Astrocyte of the spinal cord (primary cell): Measurements from ENCODE around the gene LCLAT1.
"Not testable (repeated sequence)": the region's sequence is repeated elsewhere in the genome, so short reads cannot be mapped to it uniquely, and the experiment has no call there.

Experiments
- DNase-seq: peaks from one replicate; pipeline ENCODE4 v3.0.0; 2011; ENCODE audit warnings: low read depth, low spot score
- H3K4me3 ChIP-seq: 2 replicates; pipeline ENCODE4 v1.5.1; 2011; ENCODE audit warnings: low read depth, mild to moderate bottlenecking, low read length, moderate library complexity
- in situ Hi-C: cut with HindIII; loops from 2 replicates; pipeline ENCODE4 v1.10.0; 2017; ENCODE audit warnings: low sequenced_read_pairs
- TF ChIP-seq, protein P1 (sequence below): IDR thresholded peaks from 2 replicates; pipeline ENCODE4 v1.5.1; 2012; ENCODE audit warnings: low read depth, mild to moderate bottlenecking, low read length, inconsistent platforms

The LCLAT1 gene

DNA sequence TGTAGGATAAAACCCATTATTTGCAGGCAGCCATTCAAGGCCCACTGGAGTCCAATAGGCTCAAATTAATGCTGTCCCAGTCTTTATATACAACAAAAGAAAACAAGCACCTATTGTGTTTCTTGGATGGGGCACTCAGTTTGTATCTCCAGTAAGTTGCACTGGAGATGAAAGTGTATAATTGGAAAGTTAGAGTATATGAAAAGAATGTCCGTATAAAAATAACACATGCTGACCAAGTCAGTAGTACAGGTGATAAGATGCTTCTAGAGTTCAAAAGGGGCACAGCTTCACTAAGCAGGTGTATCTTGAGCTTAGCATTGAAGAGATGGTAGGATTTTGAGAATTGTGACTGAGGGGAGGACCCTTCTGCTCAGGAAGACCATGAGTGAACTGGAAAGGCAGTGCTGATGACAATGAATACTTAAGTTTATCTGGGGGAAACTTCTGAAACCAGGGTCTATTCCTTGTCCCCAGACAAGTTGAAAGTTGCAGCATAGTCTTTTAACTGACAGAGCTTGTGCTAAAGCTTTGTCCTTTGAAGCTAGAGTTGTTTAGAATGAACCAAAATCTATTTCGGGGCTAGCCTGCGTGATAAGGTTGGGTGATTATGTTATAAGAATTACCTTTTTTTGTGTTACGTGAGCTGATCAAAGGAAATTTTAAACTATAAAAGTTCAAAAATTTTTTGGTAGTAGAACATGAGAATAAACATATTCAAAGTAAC, 15.2 kb downstream of the LCLAT1 start:
- TF ChIP-seq, protein P1, sequence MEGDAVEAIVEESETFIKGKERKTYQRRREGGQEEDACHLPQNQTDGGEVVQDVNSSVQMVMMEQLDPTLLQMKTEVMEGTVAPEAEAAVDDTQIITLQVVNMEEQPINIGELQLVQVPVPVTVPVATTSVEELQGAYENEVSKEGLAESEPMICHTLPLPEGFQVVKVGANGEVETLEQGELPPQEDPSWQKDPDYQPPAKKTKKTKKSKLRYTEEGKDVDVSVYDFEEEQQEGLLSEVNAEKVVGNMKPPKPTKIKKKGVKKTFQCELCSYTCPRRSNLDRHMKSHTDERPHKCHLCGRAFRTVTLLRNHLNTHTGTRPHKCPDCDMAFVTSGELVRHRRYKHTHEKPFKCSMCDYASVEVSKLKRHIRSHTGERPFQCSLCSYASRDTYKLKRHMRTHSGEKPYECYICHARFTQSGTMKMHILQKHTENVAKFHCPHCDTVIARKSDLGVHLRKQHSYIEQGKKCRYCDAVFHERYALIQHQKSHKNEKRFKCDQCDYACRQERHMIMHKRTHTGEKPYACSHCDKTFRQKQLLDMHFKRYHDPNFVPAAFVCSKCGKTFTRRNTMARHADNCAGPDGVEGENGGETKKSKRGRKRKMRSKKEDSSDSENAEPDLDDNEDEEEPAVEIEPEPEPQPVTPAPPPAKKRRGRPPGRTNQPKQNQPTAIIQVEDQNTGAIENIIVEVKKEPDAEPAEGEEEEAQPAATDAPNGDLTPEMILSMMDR, result no peak
- no peak overlapping the region for H3K4me3 ChIP-seq
- DNase-seq, result no peak
- in situ Hi-C loops, result no loop called here

DNA sequence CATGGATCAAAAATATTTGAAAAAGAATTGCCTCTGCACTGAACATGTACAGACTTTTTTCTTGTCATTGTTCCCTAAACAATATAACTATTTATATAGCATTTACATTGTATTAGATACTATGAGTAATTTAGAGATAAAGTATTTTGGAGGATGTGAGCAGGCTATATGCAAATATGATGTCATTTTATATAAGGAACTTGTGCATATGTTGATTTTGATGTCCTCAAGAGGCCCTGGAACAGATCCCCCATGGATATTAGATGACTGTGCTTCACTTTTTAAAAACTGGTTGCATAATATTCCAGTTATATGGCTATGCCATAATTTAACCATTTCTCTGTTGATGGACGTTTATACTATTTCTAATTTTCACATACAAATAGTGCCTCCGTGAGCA, 16.5 kb downstream of the LCLAT1 start:
- TF ChIP-seq, protein P1, result no peak
- DNase-seq, result no peak
- in situ Hi-C loops, result no loop called here
- no peak overlapping the region for H3K4me3 ChIP-seq

DNA sequence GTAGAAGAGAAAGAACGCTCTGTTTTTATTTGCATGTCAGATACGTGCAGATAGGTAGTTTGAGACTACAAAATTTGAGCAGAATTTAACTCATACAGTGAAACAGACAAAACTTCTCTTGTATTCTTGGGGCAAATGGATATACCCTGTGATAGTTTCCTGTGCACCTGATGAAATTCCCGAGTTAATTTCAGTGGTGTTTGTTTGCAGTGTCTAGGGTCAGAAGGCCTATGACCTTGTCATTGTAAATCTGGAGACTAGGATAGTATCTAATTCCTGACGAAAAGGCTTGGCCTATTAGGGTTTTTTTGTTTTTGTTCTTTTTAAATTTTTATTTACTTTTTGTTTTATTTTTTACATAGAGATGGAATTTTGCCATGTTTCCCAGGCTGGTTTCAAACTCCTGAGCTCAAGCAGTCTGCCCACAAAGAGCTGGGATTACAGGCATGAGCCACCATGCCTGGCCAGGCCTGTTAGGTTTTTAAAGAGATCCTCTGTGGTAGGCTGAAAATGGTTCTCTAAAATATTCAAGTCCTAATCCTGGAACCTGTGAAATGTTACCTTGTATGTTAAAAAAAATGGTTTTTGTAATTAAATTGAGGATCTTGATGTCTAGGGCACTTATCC, 17.6 kb downstream of the LCLAT1 start:
- H3K4me3 ChIP-seq, result no peak overlapping the region
- TF ChIP-seq, protein P1, result no peak
- DNase-seq, result no peak
- in situ Hi-C loops, result no loop called here

DNA sequence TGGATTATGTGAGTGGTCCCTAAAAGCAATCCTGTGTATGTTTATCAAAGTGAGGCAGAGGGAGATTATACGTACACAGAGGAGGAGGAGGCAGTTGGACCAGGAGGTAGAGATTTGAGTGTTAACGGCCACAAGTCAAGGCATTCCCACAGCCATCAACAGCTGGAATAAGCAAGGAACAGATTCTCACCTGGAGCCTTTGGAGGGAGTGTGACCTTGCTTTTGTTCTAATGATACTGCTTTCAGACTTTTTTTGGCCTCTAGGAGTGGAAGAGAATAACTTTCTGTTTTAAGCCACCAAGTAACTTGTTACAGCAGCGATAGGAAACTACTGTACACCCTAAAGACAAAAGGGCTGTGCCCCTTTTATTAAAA, 18.1 kb downstream of the LCLAT1 start:
- DNase-seq, result no peak
- in situ Hi-C loops, result no loop called here
- H3K4me3 ChIP-seq, result no peak overlapping the region
- TF ChIP-seq, protein P1, result no peak

DNA sequence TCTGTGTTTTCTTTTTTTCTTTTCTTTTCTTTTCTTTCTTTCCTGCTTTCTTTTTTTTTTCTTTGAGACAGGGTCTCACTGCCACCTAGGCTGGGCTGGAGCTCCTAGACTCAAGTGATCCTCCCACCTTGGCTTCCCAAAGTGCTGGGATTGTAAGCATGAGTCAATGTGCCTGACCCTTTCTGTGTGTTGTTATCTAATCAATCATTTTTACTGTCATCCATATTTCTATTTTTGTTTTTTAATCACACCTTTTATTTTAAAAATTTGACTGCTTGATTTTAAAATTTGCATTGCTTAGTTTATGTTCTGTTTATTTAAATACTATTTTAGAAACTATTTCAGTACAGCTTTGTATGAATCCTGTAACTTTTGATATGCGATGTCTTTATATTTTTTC, 19.2 kb downstream of the LCLAT1 start:
- TF ChIP-seq, protein P1, result no peak
- in situ Hi-C loops, result no loop called here
- no peak overlapping the region for H3K4me3 ChIP-seq
- no peak for DNase-seq

DNA sequence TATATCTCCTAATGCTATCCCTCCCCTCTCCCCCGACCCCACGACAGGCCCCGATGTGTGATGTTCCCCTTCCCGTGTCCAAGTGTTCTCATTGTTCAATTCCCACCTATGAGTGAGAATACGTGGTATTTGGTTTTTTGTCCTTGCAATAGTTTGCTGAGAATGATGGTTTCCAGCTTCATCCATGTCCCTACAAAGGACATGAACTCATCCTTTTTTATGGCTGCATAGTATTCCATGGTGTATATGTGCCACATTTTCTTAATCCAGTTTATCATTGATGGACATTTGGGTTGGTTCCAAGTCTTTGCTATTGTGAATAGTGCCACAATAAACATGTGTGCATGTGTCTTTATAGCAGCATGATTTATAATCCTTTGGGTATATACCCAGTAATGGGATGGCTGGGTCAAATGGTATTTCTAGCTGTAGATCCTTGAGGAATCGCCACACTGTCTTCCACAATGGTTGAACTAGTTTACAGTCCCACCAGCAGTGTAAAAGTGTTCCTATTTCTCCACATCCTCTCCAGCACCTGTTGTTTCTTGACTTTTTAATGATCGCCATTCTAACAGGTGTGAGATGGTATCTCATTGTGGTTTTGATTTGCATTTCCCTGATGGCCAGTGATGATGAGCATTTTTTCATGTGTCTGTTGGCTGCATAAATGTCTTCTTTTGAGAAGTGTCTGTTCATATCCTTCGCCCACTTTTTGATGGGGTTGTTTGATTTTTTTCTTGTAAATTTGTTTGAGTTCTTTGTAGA, 20.2 kb downstream of the LCLAT1 start:
- in situ Hi-C loops, H3K4me3 ChIP-seq, DNase-seq: not testable (repeated sequence)

DNA sequence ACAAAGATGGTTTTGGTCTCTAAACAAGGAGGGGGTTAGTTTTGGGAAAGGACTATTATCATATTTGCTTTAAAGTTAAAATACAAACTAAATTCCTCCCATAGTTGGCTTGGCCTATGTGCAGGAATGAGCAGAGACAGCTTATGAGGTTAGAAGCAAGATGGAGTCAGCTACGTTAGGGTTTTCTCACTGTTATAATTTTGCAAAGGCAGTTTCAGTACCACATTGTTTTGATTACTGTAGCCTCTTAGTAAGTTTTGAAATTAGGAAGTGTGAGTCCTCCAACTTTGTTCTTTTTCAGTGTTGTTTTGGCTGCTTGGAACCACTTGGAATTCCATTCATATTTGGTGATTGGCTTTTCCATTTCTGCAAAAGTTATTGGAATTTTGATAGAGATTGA, 23.4 kb downstream of the LCLAT1 start:
- H3K4me3 ChIP-seq, result no peak overlapping the region
- in situ Hi-C loops, result no loop called here
- no peak for DNase-seq
- TF ChIP-seq, protein P1, result no peak
